ENCODE data around the gene COL25A1. TPM values are rescaled to one million over a fixed set of nuclear protein-coding genes. Genes with fewer than 3 reads are reported as not detected.

COL25A1 gene
- total RNA-seq, 1 donor from 2014 or later, result not detected

GRCh38 chr4:108828620-108829019 lies 473.8 kb downstream of the COL25A1 start:
- Mint-ChIP-seq H3K9me3 (no peaks in the 10 kb centered on the region), H3K27ac (no peak overlapping the region), H3K36me3 (ENCODE audit: low read depth) (no peaks in the 10 kb centered on the region), H3K4me1 (ENCODE audit: low read depth) (peaks cover 7% of the 10 kb centered on the region), H3K4me3 (ENCODE audit: low read depth) (no peak overlapping the region), H3K27me3 (ENCODE audit: low read depth) (peaks cover 35% of the 10 kb centered on the region)
- intact Hi-C loops (cut with micrococcal nuclease), result no loop called here
- DNase-seq (ENCODE audit: low spot score), result no peak

- Mint-ChIP-seq H3K9me3 (no peaks in the 10 kb centered on the region), H3K36me3 (ENCODE audit: low read depth) (no peaks in the 10 kb centered on the region), H3K4me1 (ENCODE audit: low read depth) (peaks cover 7% of the 10 kb centered on the region), H3K4me3 (ENCODE audit: low read depth) (no peak overlapping the region), H3K27me3 (ENCODE audit: low read depth) (peaks cover 34% of the 10 kb centered on the region), H3K27ac (no peak overlapping the region)
- intact Hi-C loops (cut with micrococcal nuclease), result no loop called here
- no peak for DNase-seq (ENCODE audit: low spot score)
Observed at GRCh38 chr4:108825737-108826136, 476.7 kb downstream of the COL25A1 start.

- no peaks in the 10 kb centered on the region for H3K36me3 Mint-ChIP-seq (ENCODE audit: low read depth)
- DNase-seq (ENCODE audit: low spot score), result no peak
- H3K4me1 Mint-ChIP-seq (ENCODE audit: low read depth), result no peaks in the 10 kb centered on the region
- H3K4me3 Mint-ChIP-seq (ENCODE audit: low read depth), result no peak overlapping the region
- intact Hi-C loops (cut with micrococcal nuclease), result no loop called here
- H3K27ac Mint-ChIP-seq, result no peak overlapping the region
- H3K27me3 Mint-ChIP-seq (ENCODE audit: low read depth), result peaks cover 48% of the 10 kb centered on the region
- no peaks in the 10 kb centered on the region for H3K9me3 Mint-ChIP-seq
Observed at GRCh38 chr4:108821351-108821930, 481.0 kb downstream of the COL25A1 start.

GRCh38 chr4:108820492-108821350 lies 481.7 kb downstream of the COL25A1 start:
- no peaks in the 10 kb centered on the region for H3K4me1 Mint-ChIP-seq (ENCODE audit: low read depth)

GRCh38 chr4:108814326-108814725 lies 488.1 kb downstream of the COL25A1 start:
- H3K4me3 Mint-ChIP-seq (ENCODE audit: low read depth), result no peak overlapping the region
- no peak for DNase-seq (ENCODE audit: low spot score)
- H3K27me3 Mint-ChIP-seq (ENCODE audit: low read depth), result peaks cover 42% of the 10 kb centered on the region
- H3K27ac Mint-ChIP-seq, result no peak overlapping the region
- no peaks in the 10 kb centered on the region for H3K36me3 Mint-ChIP-seq (ENCODE audit: low read depth)
- H3K4me1 Mint-ChIP-seq (ENCODE audit: low read depth), result peaks cover 10% of the 10 kb centered on the region
- intact Hi-C loops (cut with micrococcal nuclease), result no loop called here
- no peaks in the 10 kb centered on the region for H3K9me3 Mint-ChIP-seq

More at GRCh38 chr4:108820492-108821350, 481.7 kb downstream of the COL25A1 start:
- H3K36me3 Mint-ChIP-seq (ENCODE audit: low read depth), result no peaks in the 10 kb centered on the region
- H3K9me3 Mint-ChIP-seq, result no peaks in the 10 kb centered on the region
- DNase-seq (ENCODE audit: low spot score), result no peak
- H3K27me3 Mint-ChIP-seq (ENCODE audit: low read depth), result peaks cover 48% of the 10 kb centered on the region
- no peak overlapping the region for H3K27ac Mint-ChIP-seq
- H3K4me3 Mint-ChIP-seq (ENCODE audit: low read depth), result no peak overlapping the region
- intact Hi-C loops (cut with micrococcal nuclease), result no loop called here

GRCh38 chr4:108813261-108813660 lies 489.2 kb downstream of the COL25A1 start:
- Mint-ChIP-seq H3K4me3 (ENCODE audit: low read depth) (no peak overlapping the region), H3K36me3 (ENCODE audit: low read depth) (no peaks in the 10 kb centered on the region), H3K27me3 (ENCODE audit: low read depth) (peaks cover 42% of the 10 kb centered on the region), H3K9me3 (no peaks in the 10 kb centered on the region), H3K4me1 (ENCODE audit: low read depth) (peaks cover 10% of the 10 kb centered on the region), H3K27ac (no peak overlapping the region)
- DNase-seq (ENCODE audit: low spot score), result no peak
- intact Hi-C loops (cut with micrococcal nuclease), result no loop called here

GRCh38 chr4:108811486-108811885 lies 491.0 kb downstream of the COL25A1 start:
- H3K4me1 Mint-ChIP-seq (ENCODE audit: low read depth), result peaks cover 10% of the 10 kb centered on the region
- H3K36me3 Mint-ChIP-seq (ENCODE audit: low read depth), result no peaks in the 10 kb centered on the region
- intact Hi-C loops (cut with micrococcal nuclease), result no loop called here
- no peaks in the 10 kb centered on the region for H3K9me3 Mint-ChIP-seq
- DNase-seq (ENCODE audit: low spot score), result no peak
- no peak overlapping the region for H3K27ac Mint-ChIP-seq
- H3K4me3 Mint-ChIP-seq (ENCODE audit: low read depth), result no peak overlapping the region
- peaks cover 41% of the 10 kb centered on the region for H3K27me3 Mint-ChIP-seq (ENCODE audit: low read depth)

GRCh38 chr4:108810087-108810486 lies 492.4 kb downstream of the COL25A1 start:
- intact Hi-C loops (cut with micrococcal nuclease), result no loop called here
- Mint-ChIP-seq H3K4me1 (ENCODE audit: low read depth) (peaks cover 10% of the 10 kb centered on the region), H3K27ac (no peak overlapping the region), H3K4me3 (ENCODE audit: low read depth) (no peak overlapping the region), H3K27me3 (ENCODE audit: low read depth) (peaks cover 32% of the 10 kb centered on the region), H3K36me3 (ENCODE audit: low read depth) (no peaks in the 10 kb centered on the region), H3K9me3 (no peaks in the 10 kb centered on the region)
- DNase-seq (ENCODE audit: low spot score), result no peak

GRCh38 chr4:108804648-108805273 lies 497.7 kb downstream of the COL25A1 start:
- DNase-seq (ENCODE audit: low spot score), result no peak
- no peak overlapping the region for H3K27ac Mint-ChIP-seq
- peaks cover 20% of the 10 kb centered on the region for H3K27me3 Mint-ChIP-seq (ENCODE audit: low read depth)
- H3K4me1 Mint-ChIP-seq (ENCODE audit: low read depth), result no peaks in the 10 kb centered on the region
- no peaks in the 10 kb centered on the region for H3K36me3 Mint-ChIP-seq (ENCODE audit: low read depth)
- no peaks in the 10 kb centered on the region for H3K9me3 Mint-ChIP-seq
- intact Hi-C loops (cut with micrococcal nuclease), result no loop called here
- no peak overlapping the region for H3K4me3 Mint-ChIP-seq (ENCODE audit: low read depth)

- Mint-ChIP-seq H3K27me3 (ENCODE audit: low read depth) (peaks cover 14% of the 10 kb centered on the region), H3K9me3 (no peaks in the 10 kb centered on the region), H3K4me1 (ENCODE audit: low read depth) (no peaks in the 10 kb centered on the region), H3K27ac (no peak overlapping the region), H3K4me3 (ENCODE audit: low read depth) (no peak overlapping the region), H3K36me3 (ENCODE audit: low read depth) (no peaks in the 10 kb centered on the region)
- intact Hi-C loops (cut with micrococcal nuclease), result no loop called here
- no peak for DNase-seq (ENCODE audit: low spot score)
Observed at GRCh38 chr4:108799306-108799705, 503.2 kb downstream of the COL25A1 start.

- H3K27ac Mint-ChIP-seq, result no peak overlapping the region
- intact Hi-C loops (cut with micrococcal nuclease), result no loop called here
- H3K4me3 Mint-ChIP-seq (ENCODE audit: low read depth), result no peak overlapping the region
- no peaks in the 10 kb centered on the region for H3K4me1 Mint-ChIP-seq (ENCODE audit: low read depth)
- no peaks in the 10 kb centered on the region for H3K36me3 Mint-ChIP-seq (ENCODE audit: low read depth)
- H3K27me3 Mint-ChIP-seq (ENCODE audit: low read depth), result peaks cover 11% of the 10 kb centered on the region
- DNase-seq (ENCODE audit: low spot score), result no peak
- H3K9me3 Mint-ChIP-seq, result no peaks in the 10 kb centered on the region
Observed at GRCh38 chr4:108796173-108796572, 506.3 kb downstream of the COL25A1 start.

- Mint-ChIP-seq H3K4me1 (ENCODE audit: low read depth) (no peaks in the 10 kb centered on the region), H3K27ac (no peak overlapping the region), H3K27me3 (ENCODE audit: low read depth) (peaks cover 16% of the 10 kb centered on the region), H3K9me3 (no peaks in the 10 kb centered on the region), H3K4me3 (ENCODE audit: low read depth) (no peak overlapping the region), H3K36me3 (ENCODE audit: low read depth) (no peaks in the 10 kb centered on the region)
- intact Hi-C loops (cut with micrococcal nuclease), result no loop called here
- DNase-seq (ENCODE audit: low spot score), result no peak
Observed at GRCh38 chr4:108795733-108796132, 506.7 kb downstream of the COL25A1 start.

GRCh38 chr4:108794136-108794535 lies 508.3 kb downstream of the COL25A1 start:
- DNase-seq (ENCODE audit: low spot score), result no peak
- Mint-ChIP-seq H3K4me3 (ENCODE audit: low read depth) (no peak overlapping the region), H3K4me1 (ENCODE audit: low read depth) (no peaks in the 10 kb centered on the region), H3K9me3 (no peaks in the 10 kb centered on the region), H3K27ac (no peak overlapping the region), H3K27me3 (ENCODE audit: low read depth) (peaks cover 14% of the 10 kb centered on the region), H3K36me3 (ENCODE audit: low read depth) (no peaks in the 10 kb centered on the region)
- intact Hi-C loops (cut with micrococcal nuclease), result no loop called here
